ENCODE data around the gene NEURL1.

DNA sequence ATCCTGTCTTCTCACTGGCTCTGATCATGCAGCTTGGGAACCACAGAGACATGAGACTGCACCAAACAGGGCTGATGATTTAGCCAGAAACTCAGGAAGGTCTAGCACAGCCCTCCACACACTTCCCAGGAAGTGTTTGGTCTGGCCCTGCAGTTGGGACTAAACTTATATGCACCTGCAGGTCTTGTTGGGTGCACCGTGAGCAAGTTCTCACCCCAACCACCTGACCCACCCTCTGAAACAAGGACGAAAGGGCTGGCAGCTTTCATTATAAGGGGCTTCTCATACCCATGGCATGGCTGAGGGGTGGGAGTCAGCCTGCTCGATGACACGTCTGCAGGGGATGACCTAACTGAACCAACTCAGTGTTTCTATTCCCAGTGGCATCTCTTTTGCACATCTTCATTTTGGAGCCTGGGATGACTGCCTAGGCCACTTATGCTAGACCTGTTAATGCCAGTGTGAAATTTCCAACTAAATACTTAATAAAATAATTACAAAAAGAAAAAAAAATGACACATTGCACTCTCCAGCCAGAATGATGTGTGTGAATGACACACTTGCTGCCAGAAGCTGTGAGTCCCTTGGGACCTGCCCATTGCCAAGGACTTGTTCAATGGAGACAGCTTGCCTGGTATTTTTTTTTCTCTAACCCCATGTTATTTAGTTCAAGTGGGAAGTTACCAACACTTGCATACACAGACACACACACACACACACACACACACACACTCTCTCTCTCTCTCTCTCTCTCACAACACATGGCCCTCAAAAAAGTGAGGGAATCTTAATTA lies 102.6 kb downstream of the NEURL1 start:
- TF ChIP-seq POLR2A (IDR thresholded peaks at IDR 0.05) (no peak), CTCF (IDR thresholded peaks at IDR 0.05) (no peak)

All from esophagus squamous epithelium (tissue), 4 donors.